Measurements from ENCODE around the gene IQSEC3.
"Not testable (repeated sequence)": the region's sequence is repeated elsewhere in the genome, so short reads cannot be mapped to it uniquely, and the experiment has no call there.

IQSEC3 gene

DNA sequence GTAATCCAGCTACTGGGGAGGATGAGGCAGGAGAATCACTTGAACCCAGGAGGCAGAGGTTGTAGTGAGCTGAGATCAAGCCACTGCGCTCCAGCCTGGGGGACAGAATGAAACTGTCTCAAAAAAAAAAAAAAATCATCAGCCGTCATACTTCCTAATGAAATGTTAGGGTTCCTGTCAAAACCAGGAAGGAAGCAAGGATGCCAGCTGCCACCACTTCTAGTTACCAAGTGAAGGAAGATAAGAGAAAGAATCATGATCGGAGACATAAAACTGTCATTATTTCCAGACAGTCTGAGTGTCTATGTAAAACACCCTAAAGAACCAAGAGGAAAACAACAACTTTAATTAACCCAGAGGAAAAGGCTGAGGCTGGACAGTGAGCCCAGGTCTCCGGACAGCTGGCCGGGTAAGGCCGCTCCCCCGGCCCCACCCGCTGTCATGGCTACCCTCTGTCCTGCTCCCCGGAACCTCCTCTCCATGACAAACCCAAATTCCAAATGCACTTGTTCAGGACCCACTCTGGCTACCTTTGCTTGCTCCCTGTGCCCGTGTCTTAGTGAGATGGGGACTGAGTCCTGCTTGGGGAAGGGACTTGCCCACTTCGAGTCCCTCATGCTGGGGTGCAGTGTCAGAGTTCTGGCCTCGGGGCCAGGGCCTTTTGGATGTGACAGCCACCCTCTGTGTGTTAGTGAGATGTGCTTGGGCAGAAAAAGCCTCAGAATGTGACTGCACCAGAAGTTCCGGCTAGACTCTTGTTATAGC is 118.4 kb downstream of the IQSEC3 start:
- no peak for DNase-seq

DNA sequence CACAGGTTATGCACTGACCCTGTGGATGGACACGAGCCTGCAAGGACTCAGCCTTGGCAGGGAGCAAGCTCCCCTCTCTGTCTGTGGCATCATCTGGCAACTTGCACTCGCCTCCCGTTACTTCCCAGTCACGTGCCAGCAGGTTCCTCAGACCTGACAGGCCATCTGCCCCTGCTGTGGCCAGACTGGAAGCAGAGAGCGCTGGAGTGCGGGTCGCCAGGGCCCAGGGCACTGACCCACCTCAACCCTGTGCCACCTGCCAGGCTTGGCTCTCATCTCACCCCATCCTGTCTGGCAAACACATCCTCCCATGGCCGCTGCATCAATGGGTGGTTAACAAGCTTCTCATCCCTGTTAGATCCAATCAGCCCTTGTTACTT is 119.0 kb downstream of the IQSEC3 start:
- DNase-seq: no peak

DNA sequence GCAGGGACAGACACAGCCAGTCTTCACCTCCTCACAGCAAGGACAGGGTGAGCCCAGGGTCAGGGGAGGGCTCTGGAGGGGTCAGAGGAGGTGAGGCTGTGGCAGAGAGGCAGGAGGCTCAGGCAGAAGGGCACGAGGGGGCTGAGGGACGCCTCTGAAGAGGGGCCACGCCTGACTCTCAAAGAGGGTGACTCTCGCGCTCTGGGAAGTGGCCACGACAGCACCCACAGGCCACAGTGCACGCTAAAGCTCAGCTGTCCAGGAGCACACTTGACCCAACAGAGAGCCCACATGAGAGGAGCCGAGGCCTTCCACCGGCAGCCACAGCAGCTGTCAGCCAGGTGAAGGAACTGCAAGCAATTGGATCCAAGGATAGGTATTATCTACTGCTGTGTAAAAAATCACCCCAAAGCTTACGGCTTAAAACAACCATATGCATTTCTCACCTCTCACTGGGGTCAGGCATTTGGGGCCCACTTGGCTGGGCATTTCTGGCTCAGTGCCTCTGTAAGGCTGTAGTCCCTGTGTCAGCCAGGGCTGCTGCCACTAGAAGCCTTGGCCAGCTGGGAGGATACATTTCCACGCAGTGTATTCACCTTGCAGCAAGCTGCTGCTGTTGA is 119.5 kb downstream of the IQSEC3 start:
- DNase-seq: no peak

DNA sequence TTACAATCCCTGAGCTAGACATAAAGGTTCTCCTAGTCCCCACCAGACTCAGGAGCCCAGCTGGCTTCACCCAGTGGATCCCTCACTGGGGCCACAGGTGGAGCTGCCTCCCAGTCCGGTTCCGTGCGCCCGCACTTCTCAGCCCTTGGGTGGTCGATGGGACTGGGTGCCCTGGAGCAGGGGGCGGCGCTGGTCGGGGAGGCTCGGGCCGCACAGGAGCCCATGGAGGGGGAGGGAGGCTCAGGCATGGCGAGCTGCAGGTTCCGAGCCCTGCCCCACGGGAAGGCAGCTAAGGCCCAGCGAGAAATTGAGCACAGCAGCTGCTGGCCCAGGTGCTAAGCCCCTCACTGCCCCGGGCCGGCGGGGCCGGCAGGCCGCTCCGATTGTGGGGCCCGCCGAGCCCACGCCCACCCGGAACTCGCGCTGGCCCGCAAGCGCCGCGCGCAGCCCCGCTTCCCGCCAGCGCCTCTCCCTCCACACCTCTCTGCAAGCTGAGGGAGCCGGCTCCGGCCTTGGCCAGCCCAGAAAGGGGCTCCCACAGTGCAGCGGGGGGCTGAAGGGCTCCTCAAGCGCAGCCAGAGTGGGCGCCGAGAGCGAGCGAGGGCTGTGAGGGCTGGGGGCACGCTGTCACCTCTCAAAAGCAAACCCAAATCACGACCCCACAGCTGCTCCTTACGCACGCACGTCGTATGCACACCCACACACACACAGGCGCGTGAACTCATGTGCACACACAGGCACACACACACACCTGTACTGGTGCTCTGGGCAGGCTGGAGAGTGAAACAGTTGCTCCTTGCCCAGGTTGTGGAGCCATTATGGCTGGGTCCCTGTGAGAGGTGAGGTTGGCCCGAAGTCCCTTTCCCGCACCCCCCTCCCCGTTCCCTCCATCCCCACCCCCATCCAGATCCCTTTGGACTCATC is 121.7 kb downstream of the IQSEC3 start:
- not testable (repeated sequence) for DNase-seq

DNA sequence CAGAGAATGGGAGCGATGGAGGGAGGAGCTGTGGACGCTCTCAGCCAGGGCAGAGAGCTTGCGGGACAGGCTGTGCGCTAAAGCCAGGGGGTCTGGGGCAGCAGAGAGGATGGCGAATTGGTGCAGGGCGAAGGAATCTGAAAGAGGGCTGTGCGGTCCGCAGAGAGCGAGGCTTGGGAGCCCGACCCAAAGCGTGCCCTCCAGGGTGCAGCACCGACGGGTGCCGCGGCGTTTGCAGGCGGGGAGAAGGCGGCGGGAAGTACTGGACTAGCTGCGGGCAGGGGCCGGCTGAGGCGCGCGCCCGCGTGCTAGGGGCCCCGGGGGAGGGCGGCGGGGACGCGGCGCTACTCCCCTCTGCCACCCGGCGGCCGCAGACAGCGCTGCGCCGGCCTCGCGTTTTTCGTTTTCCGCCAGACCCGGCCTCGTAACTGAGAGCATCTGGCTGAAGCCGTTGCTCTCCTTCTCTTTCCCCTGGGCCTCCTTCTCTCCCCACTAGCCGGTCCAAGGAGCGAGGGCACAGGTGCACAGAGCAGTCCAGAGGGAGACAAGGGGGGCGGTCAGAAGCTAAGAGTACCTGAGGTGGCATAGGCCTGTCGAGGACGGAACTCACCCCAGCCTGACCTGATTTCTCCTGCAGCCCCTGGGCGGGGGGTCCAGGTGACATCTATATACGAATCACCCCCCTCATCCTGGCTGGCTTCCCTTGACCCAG is 122.5 kb downstream of the IQSEC3 start:
- no peak for DNase-seq

DNA sequence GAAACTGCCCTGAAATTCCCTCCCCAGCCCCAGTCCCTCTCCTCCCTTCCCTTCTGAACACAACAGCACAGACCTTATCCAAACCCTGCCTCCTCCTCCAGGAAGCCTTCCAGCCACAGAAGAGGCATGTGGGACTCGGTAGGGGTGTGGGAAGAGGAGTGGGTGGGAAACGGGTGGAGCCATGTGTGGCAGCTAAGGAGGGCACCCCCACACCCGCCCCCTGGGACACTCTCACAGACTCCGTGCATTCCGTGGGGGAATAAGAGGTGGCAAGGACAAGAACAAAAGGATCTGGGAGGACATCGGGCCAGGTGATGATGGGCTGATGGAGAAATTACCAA is 123.0 kb downstream of the IQSEC3 start:
- DNase-seq: no peak

DNA sequence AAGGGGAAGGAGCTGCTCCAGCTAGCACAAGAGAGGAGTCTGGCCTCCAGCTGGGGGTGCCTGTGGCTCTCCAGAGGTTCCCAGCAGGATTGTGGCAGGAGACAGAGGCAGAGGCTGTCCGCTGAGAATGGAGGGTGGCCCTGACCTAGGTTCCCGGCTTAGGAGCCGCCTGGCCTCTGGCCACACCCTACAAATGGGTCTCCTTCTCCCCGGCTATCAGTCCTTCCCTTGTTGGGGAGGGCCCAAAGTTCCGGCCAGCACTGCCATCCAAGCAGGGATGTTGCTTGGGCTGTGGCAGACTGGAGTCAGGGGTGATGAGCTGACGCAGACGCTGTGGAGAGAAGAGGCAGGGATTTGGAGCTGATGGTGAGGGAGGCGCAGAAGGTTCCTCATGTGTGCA is 124.3 kb downstream of the IQSEC3 start:
- no peak for DNase-seq

DNA sequence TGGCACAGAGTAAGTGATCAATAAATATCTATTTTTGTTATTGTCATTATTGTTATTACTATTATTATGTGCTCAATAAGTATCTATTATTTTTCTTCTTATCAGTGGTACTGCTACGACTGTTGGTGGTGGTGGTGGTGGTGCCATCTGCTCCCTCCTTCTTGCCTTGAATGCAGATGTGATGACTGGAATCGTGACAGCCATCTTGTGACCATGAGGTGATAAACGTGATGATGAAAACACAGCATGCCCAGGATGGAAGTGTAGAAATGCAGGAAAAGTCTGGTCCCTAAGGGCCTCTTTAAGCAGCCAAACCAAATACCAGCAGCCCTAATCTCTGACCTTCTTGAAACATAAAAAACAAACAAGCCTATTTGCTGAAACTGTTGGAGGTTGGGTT is 125.0 kb downstream of the IQSEC3 start:
- DNase-seq: no peak

DNA sequence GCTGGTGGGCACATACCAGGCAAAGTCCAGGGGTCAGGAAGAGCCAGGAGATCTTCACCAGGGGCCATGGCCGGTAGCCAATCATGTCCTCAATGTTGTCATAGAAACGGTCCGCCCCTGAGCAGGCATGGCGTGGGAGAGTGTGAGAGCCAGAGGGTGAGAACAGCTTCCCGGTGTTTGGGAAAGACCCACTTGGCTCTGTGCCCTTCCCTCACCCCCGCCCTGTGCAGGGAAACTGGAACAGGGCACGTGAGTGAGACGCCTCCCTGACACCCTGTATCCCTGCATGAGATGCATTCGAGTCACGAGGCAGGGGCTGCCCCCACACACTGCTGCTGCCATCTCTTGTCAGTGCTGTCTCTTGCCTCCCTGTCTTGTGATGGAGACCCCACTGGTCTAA is 126.7 kb downstream of the IQSEC3 start:
- no peak for DNase-seq

DNA sequence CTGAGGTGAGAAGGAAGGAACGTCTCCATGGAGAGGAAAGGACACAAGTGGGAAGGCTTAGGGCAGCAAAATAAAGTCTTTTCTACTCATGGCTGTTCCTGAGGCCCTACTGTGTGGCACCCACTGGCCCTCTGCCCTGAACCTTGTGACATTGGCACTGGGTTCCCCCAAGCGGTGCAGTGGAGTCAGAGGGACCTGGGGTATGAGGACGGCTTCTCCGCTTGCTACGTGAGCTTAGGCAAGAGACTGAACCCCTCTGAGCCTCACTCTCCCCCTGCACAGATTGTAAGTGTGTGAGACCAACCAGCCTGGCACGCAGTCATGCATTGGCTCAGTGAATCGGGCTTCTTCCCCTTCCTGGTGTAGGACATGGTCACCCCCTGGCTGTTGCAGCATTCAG is 127.7 kb downstream of the IQSEC3 start:
- DNase-seq: no peak

DNA sequence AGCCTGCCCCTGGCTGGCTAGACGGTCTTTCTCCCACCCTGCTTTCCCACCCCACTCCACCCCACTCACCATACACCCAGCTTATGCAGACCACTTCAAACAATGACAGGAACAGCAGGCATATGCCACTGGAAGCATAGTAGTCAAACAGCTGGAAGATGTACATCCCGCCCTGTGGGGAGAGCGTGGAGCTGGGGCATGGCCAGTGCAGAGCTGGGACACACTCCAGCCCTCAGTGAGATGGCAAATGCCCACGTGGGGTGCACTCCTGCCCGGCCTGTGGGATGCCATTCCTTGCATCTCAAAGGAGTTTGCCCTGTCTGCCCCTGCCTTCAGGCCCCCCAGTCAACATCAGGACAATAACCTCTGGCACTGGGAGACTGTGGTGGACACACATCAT is 128.6 kb downstream of the IQSEC3 start:
- DNase-seq: no peak

DNA sequence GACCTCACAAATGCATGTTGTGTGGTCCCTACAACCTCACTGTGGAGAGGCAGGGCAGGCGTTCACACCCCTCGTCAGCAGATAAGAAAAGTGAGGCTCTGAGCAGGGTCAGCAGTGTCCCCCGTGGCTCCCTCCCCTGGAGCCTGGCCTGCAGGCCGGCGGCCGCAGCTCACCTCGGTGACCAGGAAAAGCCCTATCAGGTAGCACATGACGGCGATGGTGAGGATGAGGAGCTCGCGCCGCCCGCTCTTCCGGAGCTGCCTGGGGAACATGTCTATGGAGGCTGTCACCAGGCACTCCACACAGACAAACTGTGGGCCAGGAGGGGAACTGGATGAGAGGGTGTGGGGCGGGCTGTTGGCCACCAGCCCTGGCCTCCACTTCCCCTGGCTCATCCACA is 129.4 kb downstream of the IQSEC3 start:
- no peak for DNase-seq

DNA sequence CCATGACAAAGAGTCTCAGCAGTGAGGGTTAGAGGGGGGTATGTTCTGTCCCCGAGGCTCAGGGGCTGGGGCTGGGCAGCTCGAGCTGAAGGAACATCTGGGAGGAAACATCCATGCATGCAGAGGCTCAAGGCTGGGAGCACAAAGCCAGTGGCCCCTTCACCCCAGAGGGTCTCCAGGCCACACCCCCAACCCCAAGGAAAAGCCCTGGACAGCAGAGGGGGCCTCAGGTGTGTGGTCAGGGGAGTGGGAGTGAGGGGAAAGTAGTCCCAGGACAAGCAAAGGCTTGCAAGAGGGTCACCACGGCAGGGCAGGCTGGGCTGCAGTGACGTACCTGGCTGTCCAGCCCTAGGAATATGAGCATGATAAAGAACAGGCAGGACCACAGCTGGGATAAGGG is 129.9 kb downstream of the IQSEC3 start:
- no peak for DNase-seq

DNA sequence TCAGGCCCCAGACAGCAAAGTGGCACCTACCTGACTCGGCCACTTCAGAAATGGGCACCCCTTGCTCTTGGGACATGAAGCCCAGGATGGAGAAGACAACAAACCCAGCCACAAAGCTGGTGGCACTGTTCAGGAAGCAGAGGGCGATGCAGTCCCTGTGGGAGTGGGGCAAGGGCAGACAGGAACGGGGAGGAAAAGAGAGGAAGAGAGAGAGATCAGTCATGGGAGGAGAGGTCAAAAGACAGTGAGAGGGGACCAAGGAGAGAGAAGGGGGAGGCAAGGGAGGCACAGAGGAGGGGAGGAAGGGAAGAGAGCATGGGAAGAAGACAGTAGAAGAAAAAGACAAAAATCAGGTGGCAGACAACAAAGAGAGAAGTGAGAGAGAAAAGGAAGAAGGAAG is 130.8 kb downstream of the IQSEC3 start:
- DNase-seq: no peak

DNA sequence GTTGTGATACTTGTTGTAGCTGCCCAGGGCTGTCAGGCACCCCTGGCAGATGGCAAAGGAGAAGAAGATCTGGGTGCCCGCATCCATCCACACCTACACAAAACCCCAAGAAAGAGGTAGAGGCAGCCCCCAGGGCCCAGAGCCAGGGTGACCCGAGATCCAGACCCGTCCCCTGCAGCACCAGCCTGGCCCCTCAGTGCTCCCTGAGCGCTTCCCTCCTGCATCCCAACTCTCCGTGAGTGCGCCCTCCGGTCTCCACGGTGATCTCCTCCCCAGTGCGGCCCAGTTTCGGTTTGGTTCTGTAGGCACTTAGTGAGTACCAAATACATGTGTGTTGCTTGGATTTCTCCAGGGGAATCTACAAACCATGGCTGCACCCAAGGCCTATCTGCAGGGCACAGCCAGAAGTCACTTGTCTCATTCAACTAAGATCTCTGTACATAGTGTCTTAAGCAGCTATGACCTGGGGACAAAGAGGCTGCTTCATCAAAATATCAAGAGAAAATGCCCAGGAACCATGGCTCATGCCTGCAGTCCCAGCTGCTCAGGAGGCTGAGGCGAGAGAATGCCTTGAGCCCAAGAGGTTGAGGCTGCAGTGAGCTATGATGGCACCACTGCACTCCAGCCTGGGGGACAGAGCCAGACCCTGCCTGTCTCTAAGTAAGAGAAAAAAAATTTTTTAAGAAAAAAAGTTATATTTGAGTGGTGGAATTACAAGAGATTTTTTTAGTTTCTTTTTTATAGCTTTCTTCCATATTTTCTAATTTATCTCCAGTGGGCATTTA is 131.5 kb downstream of the IQSEC3 start:
- DNase-seq: no peak

DNA sequence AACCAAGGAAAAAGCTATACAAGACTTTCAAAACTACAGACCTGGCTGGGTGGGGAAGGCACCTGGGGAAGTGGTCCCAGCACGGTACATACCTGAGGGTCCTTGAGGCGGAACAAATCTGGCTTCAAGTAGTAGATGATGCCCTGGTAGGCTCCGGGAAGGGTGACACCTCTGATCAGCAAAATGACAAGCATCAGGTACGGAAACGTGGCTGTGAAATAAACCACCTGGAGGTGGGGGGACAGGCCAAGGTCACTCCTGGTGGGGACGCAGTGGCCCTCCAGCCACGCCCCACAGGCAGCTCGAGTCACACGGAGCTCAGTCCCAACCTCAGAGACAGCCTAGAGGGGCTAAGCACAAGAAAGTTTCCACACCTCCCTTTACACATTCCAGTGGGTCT is 132.1 kb downstream of the IQSEC3 start:
- no peak for DNase-seq

DNA sequence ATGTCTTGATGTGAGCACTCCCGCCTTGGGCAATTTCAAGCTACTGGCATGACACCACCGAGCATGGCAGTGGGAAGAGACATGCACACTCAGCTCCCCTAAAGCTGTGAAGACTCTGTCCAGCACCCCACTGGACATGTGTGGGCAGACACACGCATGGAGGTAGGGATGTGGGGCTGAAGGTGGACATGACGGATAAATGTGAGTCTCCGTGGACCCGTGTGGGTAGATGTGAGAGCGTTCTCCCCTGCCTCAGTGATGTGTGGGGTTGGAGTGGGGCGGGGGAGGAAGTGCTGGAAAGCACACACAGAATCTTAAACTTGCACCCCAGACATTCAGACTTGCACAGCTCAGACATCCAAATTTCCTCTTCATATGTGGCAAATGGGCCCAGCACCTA is 134.8 kb downstream of the IQSEC3 start:
- no peak for DNase-seq

DNA sequence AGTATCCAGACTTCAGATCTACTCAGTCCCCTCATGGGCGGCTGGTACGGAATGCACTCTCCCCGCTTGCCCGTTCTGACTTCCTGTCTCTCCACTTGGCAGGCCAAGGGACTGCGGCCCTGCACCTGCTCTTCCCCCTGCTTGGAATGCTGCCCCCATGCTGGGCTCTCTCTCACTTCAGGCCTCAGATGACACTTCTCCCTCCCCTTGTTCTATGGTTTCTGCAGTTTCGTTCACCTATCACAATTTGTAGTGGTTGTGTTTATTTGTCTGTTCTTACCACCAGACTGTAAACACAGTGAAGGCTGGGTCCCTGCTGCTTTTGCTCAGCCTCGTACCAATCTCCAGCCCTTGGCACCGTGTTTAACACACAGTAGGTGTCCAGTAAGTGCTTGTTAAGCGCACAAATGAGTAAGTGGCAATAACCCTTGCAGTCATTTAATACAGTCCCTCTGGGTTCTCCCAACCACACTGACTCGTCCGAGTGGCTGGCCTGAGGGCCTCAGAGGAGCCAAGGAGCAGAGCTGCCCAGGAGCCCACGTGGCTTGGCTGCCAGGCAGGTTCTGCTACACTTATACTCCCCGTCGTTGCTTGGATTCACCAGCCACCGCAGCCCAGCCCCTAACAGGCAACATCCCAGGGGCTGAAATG is 135.6 kb downstream of the IQSEC3 start:
- DNase-seq: no peak

DNA sequence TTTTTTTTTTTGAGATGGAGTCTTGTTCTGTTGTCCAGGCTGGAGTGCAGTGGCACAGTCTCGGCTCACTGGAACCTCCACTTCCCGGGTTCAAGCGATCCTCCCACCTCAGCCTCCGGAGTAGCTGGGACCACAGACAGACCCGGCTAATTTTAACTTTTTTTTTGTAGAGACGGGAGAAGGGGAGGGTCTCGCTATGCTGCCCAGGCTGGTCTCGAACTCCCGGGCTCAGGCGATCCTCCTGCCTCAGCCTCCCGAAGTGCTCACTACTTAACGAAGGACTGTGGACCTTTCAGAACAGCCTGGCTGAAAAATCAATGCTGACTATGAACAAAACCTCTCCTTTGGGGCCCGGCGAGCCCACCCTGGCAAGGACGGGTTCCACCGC is 136.5 kb downstream of the IQSEC3 start:
- no peak for DNase-seq

DNA sequence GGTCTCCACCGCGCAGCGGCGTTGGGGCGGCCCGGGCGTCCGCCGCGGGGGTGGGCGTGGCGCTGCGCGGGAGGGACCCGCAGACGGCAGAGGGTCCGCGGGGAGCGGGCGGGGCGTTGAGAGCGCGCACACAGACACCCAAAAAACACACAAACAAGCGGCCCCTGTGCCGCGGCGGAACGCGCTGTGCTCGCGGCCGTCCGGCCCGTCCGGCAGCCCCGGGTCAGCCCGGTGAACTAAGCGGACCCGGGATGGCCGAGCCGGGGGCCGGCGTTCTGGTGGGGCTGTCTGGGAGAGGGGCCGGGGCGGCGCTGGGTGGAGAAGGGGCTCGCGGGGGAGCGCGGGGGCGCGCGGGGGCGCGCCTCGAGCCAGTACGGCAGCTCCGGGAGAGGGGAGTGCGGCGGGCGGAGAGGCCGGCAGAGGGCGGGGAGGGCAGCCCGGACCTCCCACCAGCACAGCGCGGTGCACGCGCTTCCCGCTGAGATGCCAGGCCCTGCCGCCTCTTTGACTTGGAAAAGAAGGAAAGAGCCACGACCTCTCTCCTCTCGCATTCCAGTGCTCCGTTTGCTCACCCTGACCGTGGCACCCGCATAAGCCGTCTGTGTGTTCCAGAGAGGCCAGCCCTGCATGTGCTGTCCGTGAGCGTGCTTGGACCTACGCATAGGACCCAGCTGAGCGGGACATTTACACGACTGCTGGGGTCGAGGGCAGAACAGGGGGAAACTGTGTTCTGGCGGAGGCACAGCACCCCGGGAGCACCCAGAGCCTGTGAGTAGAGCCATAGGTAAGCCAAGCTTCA is 137.1 kb downstream of the IQSEC3 start:
- DNase-seq: no peak

DNA sequence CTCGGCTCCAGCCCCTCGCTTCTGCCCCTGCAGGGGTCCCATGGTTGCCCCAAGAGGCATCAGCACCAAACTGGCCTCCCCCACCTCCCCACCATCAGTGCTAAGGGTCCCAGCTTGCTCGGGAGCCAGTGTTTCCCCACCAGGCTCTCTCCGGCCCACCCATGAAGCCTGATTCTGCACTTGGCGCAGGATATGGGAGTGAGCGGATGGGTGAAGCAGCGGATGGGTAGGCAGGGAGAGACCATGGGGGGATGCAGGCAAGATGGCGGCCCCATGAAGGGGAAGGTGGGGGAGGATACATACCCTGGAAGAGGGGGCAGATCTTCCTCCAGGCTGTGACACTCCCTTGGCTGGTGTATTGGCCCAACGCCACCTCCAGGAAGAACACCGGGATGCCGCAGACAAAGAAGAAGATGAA is 137.7 kb downstream of the IQSEC3 start:
- no peak for DNase-seq
